GM19238 (cell line): ENCODE data around the gene MKLN1.

Experiments used
- DNase-seq: peaks from one replicate; pipeline ENCODE4 v3.0.0; 2011; ENCODE audit warnings: low spot score; ENCODE audit not compliant: insufficient read length

The MKLN1 gene

DNA sequence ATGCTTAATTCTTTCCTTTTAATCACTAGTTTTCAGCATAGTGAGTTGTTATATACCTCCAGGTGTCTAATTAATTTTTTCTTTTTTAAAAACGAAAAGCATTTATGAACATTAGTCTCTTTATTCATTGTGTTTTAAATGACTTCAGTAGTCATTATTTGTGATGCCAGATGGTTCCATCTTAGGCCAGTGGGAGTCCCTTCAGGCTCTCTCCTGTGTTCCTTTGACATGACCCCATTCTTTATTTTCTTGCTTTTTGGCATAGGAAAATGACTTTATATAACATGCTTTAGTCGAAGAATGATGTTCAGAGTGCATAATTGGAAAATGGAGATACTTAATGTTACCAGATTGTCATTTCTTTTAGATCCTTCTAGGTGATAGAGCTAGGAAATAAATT lies 24.4 kb downstream of the MKLN1 start:
- DNase-seq: no peak

DNA sequence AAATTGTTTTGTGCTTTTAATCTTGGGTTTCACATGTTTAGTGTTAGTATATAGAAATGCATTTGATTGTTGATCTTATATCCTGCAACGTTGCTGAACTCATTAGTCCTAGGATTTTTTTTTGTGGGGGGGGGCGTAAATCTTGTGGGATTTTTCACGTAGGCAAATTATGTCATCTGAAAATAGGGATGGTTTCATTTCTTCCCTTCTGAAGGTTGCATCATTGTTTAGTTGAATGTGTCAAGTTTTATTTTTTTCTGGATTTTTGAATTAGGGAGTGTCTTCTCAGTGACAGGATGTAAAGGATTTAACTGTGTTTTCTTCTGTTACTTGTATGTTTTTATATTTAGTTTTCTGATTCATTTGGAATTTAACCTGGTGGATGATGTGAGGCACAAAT lies 26.7 kb downstream of the MKLN1 start:
- no peak for DNase-seq

GRCh38 chr7:131355917-131356777 lies 28.5 kb downstream of the MKLN1 start:
- DNase-seq: no peak

GRCh38 chr7:131357282-131357880 lies 29.7 kb downstream of the MKLN1 start:
- no peak for DNase-seq

- DNase-seq: no peak
Observed at GRCh38 chr7:131358636-131359035, 31.0 kb downstream of the MKLN1 start.

- no peak for DNase-seq
Observed at GRCh38 chr7:131359136-131359776, 31.6 kb downstream of the MKLN1 start.

DNA sequence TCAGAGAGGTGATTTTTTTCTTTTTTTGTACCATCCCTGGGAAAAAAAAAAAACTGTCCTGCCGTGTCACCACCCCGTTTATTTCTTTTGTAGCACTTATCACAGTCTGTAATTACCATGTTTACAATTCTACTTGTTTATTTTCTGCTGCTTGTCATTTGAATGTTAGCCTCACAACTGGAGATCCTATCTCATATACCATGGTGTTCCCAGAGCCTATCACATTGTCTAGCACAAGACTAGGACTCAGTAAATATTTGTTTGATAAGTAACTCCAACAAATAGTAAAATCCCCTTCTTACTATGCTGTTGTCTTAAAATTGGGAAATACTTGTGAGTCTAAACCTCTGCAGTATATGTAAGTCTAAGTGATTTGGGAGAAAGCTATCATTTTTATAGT lies 36.0 kb downstream of the MKLN1 start:
- DNase-seq: no peak

DNA sequence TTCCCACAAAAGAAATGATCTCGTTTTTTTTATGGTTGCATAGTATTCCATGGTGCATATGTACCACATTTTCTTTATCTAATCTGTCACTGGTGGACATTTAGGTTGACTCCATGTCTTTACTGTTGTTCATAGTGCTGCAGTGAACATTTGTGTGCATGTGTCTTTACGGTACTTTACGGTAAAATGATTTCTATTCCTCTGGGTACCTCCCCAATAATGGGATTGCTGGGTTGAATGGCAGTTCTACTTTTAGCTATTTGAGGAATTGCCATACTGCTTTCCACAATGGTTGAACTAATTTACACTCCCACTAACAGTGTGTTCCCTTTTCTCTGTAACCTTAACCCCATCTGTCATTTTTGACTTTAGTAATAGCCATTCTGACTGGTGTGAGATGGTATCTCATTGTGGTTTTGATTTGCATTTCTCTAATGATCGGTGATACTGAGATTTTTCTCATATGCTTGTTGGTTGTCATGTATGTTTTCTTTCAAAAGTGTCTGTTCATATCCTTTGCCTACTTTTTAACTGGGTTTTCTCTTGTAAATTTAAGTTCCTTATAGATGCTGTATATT lies 37.2 kb downstream of the MKLN1 start:
- DNase-seq: no peak

GRCh38 chr7:131365838-131366237 lies 38.2 kb downstream of the MKLN1 start:
- no peak for DNase-seq

DNA sequence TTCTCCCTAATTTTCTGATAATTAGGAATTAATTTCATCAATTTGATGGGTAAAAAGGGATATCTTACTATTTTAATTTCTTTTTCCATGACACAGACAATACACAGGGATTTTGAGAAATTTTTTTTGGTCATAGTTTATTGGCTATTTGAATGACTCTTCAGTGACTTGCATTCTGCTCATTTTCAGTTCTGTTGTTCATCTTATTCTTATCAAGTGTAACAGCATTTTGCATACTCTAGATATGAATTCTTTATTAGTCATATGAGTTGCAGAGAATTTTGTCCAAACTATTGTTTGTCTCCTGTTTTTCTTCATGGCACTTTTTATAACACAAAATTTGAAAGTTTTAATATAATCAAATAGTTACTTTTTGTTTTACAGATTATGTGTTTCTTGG lies 41.7 kb downstream of the MKLN1 start:
- DNase-seq: no peak

DNA sequence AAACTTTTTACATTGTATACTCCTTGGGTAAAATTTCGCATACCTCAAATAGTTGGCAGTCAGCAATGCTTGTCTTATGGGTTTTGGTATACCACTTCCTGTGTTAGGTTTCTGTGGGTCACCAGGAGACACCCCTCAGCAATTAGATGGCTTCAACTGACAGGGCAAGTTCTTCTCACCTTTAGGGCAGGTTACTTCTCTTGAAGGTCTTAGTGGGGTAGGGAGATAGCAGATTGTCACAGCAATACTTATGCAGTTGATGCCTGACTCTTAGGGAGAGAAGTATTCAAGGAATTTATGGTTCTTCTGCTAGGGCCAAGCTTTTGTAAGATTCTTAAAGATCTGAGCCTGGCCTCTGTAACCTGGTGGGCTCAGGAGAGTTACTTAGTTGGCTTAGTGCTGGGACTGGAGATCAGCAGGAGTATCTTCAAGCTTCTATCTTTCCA lies 42.9 kb downstream of the MKLN1 start:
- no peak for DNase-seq

DNA sequence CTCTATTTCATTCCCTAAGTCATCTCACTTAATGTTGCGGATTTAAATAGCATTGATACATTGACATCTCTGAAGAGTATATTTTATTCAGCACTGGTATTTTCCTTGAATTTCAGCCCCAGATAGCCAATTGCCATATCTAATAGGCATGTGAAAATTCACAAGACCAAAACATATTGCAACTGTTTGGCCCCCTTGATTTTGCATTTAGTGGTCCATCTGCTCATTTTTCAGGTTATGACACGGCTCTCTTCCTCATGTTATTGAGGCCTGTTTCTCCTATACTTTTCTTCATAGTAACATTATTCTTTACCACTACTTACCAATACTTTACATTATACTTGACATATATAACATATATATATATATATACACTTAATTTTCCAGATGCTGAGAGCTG lies 43.7 kb downstream of the MKLN1 start:
- DNase-seq: no peak

- DNase-seq: no peak
Observed at GRCh38 chr7:131372554-131372953, 44.9 kb downstream of the MKLN1 start.

GRCh38 chr7:131374821-131375220 lies 47.1 kb downstream of the MKLN1 start:
- no peak for DNase-seq

- DNase-seq: no peak
Observed at GRCh38 chr7:131381069-131381838, 53.6 kb downstream of the MKLN1 start.

DNA sequence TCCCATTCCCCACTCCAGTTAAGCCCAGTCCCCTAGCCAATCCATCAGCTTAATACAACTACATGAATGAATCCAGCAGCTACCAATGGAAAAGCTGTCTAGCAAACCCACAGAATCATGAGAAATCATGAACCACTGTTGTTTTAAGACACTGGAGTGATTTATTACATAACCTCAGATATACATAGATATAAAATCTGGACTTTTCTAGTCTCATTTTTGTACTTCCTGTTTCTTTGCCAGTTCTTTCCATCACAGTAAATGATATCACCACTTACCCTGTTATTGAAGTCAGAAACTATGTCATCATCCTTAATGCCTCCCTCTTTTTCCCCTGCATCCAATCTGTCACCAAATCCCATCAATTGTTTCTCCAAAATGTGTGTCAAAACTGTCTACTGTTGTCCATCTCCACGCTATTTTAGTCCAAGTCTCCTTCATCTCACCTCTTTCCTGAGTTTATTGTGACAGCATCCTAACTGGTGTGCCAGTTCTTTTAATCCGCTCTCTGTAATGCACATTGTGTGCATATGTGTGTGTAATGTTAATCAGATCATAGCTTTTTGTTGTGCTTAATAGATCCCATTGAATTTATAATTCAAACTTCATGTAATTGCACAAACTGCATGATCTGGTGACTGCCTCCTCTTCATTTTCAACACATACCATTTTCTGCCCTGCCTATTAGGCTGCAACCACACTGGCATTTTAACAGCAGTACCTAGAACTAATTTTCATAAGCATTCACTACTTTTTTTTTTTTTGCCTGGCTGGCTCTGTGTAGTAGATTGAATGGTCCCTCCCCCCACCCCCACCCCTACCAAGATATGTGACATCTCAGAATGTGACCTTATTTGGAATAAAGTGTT lies 56.0 kb downstream of the MKLN1 start:
- no peak for DNase-seq

DNA sequence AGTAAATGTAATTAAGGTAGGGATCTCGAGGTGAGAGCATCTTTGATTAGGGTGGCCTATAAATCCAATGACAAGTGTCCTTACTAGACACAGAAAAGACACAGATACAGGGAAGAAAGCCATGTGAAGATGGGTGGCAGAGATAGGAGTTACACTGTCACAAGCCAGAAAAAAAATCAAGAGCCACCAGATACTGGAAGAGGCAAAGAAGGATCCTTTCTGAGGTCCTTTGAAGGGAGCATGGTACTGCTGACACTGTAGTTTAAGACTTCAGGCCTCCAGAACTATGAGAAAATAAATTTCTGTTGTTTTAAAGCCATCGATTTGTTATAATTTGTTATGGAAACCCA lies 56.6 kb downstream of the MKLN1 start:
- DNase-seq: no peak

DNA sequence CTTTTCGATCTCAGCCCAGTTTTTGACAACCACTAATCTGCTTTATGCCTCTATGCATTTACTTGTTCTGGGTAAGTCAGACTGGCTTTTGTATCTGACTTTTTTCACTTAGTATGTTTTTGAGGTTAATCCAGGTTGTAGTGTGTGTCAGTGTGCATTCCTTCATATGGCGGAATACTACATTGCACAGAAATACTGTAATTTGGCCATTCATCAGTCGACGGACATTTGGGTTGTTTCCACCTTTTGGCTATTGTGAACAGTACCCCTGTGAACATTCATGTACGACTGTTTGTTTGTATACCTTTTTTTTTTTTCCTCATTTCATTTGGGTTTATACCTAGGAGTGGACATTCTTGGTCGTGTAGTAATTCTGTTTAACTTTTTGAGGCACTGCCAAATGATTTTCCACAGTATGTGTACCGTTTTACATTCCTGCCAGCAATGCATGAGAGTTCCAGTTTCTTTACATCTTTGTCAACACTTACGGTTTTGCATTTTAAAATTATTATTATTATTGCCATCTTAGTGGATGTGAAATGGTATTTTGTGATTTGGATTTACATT lies 57.4 kb downstream of the MKLN1 start:
- no peak for DNase-seq

- no peak for DNase-seq
Observed at GRCh38 chr7:131388126-131388525, 60.5 kb downstream of the MKLN1 start.

GRCh38 chr7:131390275-131390674 lies 62.6 kb downstream of the MKLN1 start:
- no peak for DNase-seq
